GM12891 (cell line): ENCODE results near the gene DNAJC18.
A peak's percentile ranks its signal among the peaks of the same experiment; 100 is the strongest.

ENCODE experiments used
- DNase-seq: peaks from one replicate; pipeline ENCODE4 v3.0.0; 2011; ENCODE audit warnings: low spot score; ENCODE audit not compliant: insufficient read length
- FAIRE-seq: peaks from 2 replicates; lab custom pipeline; 2011; peaks lifted over from hg19 to GRCh38; lab: Jason Lieb, UNC
- PAX5 ChIP-seq: IDR thresholded peaks from 2 replicates; pipeline ENCODE4 v1.6.1; 2011; ENCODE audit warnings: low read length, moderate library complexity, mild to moderate bottlenecking; ENCODE audit not compliant: insufficient read depth, severe bottlenecking
- POLR2A ChIP-seq: IDR thresholded peaks from 2 replicates; pipeline ENCODE4 v1.6.1; 2011; ENCODE audit warnings: low read depth, low read length, control low read depth
- POLR2AphosphoS5 ChIP-seq: IDR thresholded peaks from 2 replicates; pipeline ENCODE4 v1.6.1; 2011; ENCODE audit warnings: low read depth, low read length, control low read depth
- POU2F2 ChIP-seq: IDR thresholded peaks from 2 replicates; pipeline ENCODE4 v1.6.1; 2011; ENCODE audit warnings: low read depth, mild to moderate bottlenecking, control low read depth, low read length, moderate library complexity
- SPI1 ChIP-seq: IDR thresholded peaks from 2 replicates; pipeline ENCODE4 v1.6.1; 2011; ENCODE audit warnings: low read depth, low read length, control low read depth
- TAF1 ChIP-seq: IDR thresholded peaks from 2 replicates; pipeline ENCODE4 v1.6.1; 2011; ENCODE audit warnings: low read depth, low read length, control low read depth

The DNAJC18 gene

GRCh38 chr5:139385061-139386049 lies 54.0 kb downstream of the DNAJC18 start:
- FAIRE-seq (peak; percentile 75), DNase-seq (no peak)

GRCh38 chr5:139384591-139385051 lies 54.7 kb downstream of the DNAJC18 start:
- DNase-seq = no peak
- no peak for FAIRE-seq
- TF ChIP-seq POLR2A (peak; percentile 53; the same call in 1 of the 2 replicates), POLR2AphosphoS5 (0 out of 2 replicates have a peak, but pooled peaks have one; percentile 40), SPI1 (no peak), TAF1 (no peak), POU2F2 (no peak), PAX5 (no peak)

More at GRCh38 chr5:139385061-139386049, 54.0 kb downstream of the DNAJC18 start:
- TF ChIP-seq SPI1 (no peak), POLR2A (peak; percentile 36; the same call in 1 of the 2 replicates), POLR2AphosphoS5 (no peak), TAF1 (no peak), PAX5 (no peak), POU2F2 (no peak)

DNA sequence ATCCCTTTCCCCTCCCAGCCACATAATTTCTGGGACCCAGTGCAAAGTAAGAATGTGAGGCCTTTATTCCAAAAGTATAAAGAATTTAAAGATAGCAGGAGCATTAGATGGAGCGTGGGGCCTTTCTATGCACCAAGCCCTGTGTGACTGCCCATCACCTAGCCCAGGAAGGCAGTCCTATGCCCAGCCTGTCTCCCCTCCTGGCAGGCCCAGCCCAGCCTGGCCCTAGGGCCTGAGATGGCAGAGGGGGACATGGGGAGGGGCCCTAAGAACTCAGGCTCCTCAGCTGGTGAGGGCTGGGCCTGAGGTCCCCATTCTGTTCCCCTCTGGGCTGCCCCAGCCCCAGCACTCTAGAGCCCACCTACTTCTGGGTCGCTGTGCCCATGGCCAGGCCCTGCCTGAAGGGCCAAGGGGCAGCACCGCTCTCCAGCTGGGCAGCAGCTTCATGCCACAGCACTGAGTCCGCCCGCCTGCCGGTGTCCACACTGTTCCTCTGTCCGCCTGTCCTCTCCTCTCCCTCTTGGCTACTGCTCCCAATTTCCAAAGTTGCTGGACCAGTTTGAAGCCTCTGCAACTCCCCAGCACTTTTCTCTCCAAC lies 55.2 kb downstream of the DNAJC18 start:
- no peak for FAIRE-seq
- no peak for DNase-seq
- TF ChIP-seq TAF1 = 0 out of 2 replicates have a peak, but pooled peaks have one; percentile 22
- no peak for TF ChIP-seq POU2F2
- TF ChIP-seq POLR2A = no peak

GRCh38 chr5:139383275-139383992 lies 55.9 kb downstream of the DNAJC18 start, which contains the start of gene SLC23A1:
SLC23A1 (minus strand) TSS chr5:139383297; CDS start chr5:139383253, 44 bp downstream.
- no peak for TF ChIP-seq POU2F2
- TF ChIP-seq PAX5 = no peak
- TF ChIP-seq POLR2A = no peak
- no peak for TF ChIP-seq POLR2AphosphoS5
- TF ChIP-seq SPI1 = no peak
- TF ChIP-seq TAF1 = no peak
- peak; percentile 76 for FAIRE-seq
- no peak for DNase-seq

DNA sequence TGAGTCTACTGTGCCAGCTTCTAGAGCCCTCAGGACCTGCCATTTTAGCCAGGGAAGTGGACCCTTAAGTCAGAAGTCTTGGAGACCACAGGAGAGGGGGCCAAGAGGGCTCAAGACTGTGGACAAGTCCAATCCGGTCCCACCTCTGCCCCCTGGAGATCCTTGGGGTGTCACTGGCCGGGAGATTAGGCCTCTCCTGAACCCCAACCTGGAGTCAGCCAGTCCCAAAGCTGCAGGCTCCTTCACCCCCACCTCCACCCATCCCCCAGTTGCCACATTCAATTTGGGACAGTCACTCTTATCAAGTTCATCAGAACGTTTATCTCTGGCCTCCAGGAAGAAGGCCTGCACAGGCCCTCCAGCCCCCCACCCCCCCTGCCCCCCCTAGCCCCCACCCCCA lies 56.5 kb downstream of the DNAJC18 start:
- no peak for FAIRE-seq
- TF ChIP-seq PAX5 (no peak), POU2F2 (no peak), SPI1 (no peak), POLR2AphosphoS5 (no peak), POLR2A (no peak), TAF1 (no peak)
- DNase-seq = no peak

GRCh38 chr5:139381837-139382761 lies 57.2 kb downstream of the DNAJC18 start:
- no peak for TF ChIP-seq POLR2A
- no peak for TF ChIP-seq SPI1
- no peak for TF ChIP-seq PAX5
- TF ChIP-seq TAF1 = no peak
- no peak for TF ChIP-seq POLR2AphosphoS5
- TF ChIP-seq POU2F2 = no peak
- FAIRE-seq = peak; percentile 74
- DNase-seq = no peak

DNA sequence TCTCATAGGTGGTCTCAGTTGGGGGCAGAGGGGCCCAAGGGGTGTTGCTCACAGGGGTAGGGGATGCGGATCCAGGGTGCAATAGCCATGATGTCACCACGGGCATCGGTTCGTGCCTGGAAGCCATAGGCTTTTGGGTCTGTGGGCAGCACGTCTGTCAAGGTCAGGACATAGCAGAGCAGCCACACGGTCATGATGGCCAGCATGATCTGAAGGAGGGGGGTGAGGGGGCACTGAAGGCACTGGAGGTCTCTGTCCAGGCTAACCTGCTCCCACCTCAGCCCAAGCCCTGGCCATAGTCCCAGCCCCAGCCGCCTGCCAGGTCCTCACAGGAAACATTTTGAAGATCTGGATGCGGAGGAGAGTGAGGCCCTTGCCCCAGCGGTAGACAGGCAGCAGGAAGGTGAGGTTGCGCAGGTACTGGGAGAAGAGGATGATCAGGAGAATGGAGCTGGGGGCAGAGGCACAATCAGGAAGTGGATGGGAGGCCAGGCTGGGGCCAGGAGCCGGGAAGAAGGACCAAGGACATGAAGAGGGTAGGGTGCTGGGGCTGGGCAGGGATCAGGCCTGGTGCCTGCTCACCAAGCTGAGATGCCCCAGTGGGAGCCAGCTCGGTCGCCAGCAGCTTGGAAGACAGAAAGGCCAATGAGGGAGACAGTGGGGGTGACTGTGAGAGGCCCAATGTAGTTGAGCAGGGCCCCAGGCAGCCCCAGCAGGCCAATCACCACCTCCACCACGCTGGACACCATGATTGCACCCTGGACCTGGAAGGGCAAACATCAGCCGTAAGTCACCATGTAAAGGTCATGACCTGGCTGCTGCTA lies 59.5 kb downstream of the DNAJC18 start:
- FAIRE-seq (no peak), DNase-seq (no peak)
- TF ChIP-seq TAF1 = no peak
- no peak for TF ChIP-seq POLR2AphosphoS5
- no peak for TF ChIP-seq SPI1
- no peak for TF ChIP-seq POU2F2
- no peak for TF ChIP-seq PAX5
